ENCODE results near the gene MFSD1. TPM values are rescaled to one million over a fixed set of nuclear protein-coding genes. Genes with fewer than 3 reads are reported as not detected.
A peak's percentile ranks its signal among the peaks of the same experiment; 100 is the strongest.

Gene MFSD1
- total and polyA plus RNA-seq, 5 donors: 21.9 to 50.8 (median 34.9) TPM

GRCh38 chr3:158775426-158776410, 26.1 kb upstream of the MFSD1 start:
- WGBS: 93% methylated on average over 3 of the region's 3 CpGs
- H3K27ac ChIP-seq (ENCODE audit: low read length): peak overlapping the region; percentile 16
- H3K27me3 ChIP-seq (ENCODE audit: control insufficient read depth, insufficient read depth): no peaks in the 10 kb centered on the region
- peaks cover 2% of the 10 kb centered on the region for H3K4me1 ChIP-seq (ENCODE audit: control insufficient read depth, insufficient read depth, low read length)
- ATAC-seq (no peak), DNase-seq (no peak)
- no peaks in the 10 kb centered on the region for H3K9me3 ChIP-seq (ENCODE audit: control insufficient read depth, low read length)
- no peak overlapping the region for H3K4me3 ChIP-seq (ENCODE audit: low read length)
- intact Hi-C loops (cut with DNase I): no loop called here

GRCh38 chr3:158776531-158776930, 25.3 kb upstream of the MFSD1 start:
- intact Hi-C loops (cut with DNase I): no loop called here
- DNase-seq: no peak
- peaks cover 2% of the 10 kb centered on the region for H3K4me1 ChIP-seq (ENCODE audit: control insufficient read depth, insufficient read depth, low read length)
- no peaks in the 10 kb centered on the region for H3K27me3 ChIP-seq (ENCODE audit: control insufficient read depth, insufficient read depth)
- ATAC-seq: no peak
- H3K4me3 ChIP-seq (ENCODE audit: low read length): no peak overlapping the region
- H3K27ac ChIP-seq (ENCODE audit: low read length): no peak overlapping the region
- 82% methylated on average over 7 of the region's 7 CpGs for WGBS
- no peaks in the 10 kb centered on the region for H3K9me3 ChIP-seq (ENCODE audit: control insufficient read depth, low read length)

GRCh38 chr3:158777161-158777873, 24.5 kb upstream of the MFSD1 start:
- intact Hi-C loops (cut with DNase I): no loop called here
- H3K4me3 ChIP-seq (ENCODE audit: low read length): no peak overlapping the region
- H3K4me1 ChIP-seq (ENCODE audit: control insufficient read depth, insufficient read depth, low read length): peaks cover 2% of the 10 kb centered on the region
- 69% methylated on average over 3 of the region's 3 CpGs for WGBS
- DNase-seq: no peak
- no peaks in the 10 kb centered on the region for H3K9me3 ChIP-seq (ENCODE audit: control insufficient read depth, low read length)
- H3K27me3 ChIP-seq (ENCODE audit: control insufficient read depth, insufficient read depth): no peaks in the 10 kb centered on the region
- peak overlapping the region; percentile 8 for H3K27ac ChIP-seq (ENCODE audit: low read length)
- no peak for ATAC-seq

GRCh38 chr3:158780766-158781165, 21.1 kb upstream of the MFSD1 start:
- Histone ChIP-seq H3K27me3 (ENCODE audit: control insufficient read depth, insufficient read depth) (no peaks in the 10 kb centered on the region), H3K9me3 (ENCODE audit: control insufficient read depth, low read length) (no peaks in the 10 kb centered on the region)

GRCh38 chr3:158781191-158781590, 20.7 kb upstream of the MFSD1 start:
- ATAC-seq: peak in 1 of 2 donors; percentile 22
- intact Hi-C loops (cut with DNase I): no loop called here
- H3K4me1 ChIP-seq (ENCODE audit: control insufficient read depth, insufficient read depth, low read length): no peaks in the 10 kb centered on the region
- no peak overlapping the region for H3K27ac ChIP-seq (ENCODE audit: low read length)
- WGBS: 86% methylated on average over 2 of the region's 2 CpGs
- H3K4me3 ChIP-seq (ENCODE audit: low read length): no peak overlapping the region
- no peaks in the 10 kb centered on the region for H3K27me3 ChIP-seq (ENCODE audit: control insufficient read depth, insufficient read depth)
- DNase-seq: no peak
- H3K9me3 ChIP-seq (ENCODE audit: control insufficient read depth, low read length): no peaks in the 10 kb centered on the region

More at GRCh38 chr3:158780766-158781165, 21.1 kb upstream of the MFSD1 start:
- ATAC-seq (peak; percentile 71), DNase-seq (no peak)
- WGBS: 41% methylated on average over 1 of the region's 1 CpG
- intact Hi-C loops (cut with DNase I): no loop called here
- Histone ChIP-seq H3K27ac (ENCODE audit: low read length) (no peak overlapping the region), H3K4me1 (ENCODE audit: control insufficient read depth, insufficient read depth, low read length) (no peaks in the 10 kb centered on the region), H3K4me3 (ENCODE audit: low read length) (no peak overlapping the region)

- Histone ChIP-seq H3K4me1 (ENCODE audit: control insufficient read depth, insufficient read depth, low read length) (no peaks in the 10 kb centered on the region), H3K4me3 (ENCODE audit: low read length) (no peak overlapping the region), H3K27ac (ENCODE audit: low read length) (no peak overlapping the region), H3K9me3 (ENCODE audit: control insufficient read depth, low read length) (no peaks in the 10 kb centered on the region), H3K27me3 (ENCODE audit: control insufficient read depth, insufficient read depth) (no peaks in the 10 kb centered on the region)
- no peak for ATAC-seq
- WGBS: 81% methylated on average over 1 of the region's 1 CpG
- no peak for DNase-seq
- intact Hi-C loops (cut with DNase I): no loop called here
Observed at GRCh38 chr3:158781849-158782248, 20.0 kb upstream of the MFSD1 start.

- 72% methylated on average over 3 of the region's 3 CpGs for WGBS
- H3K27me3 ChIP-seq (ENCODE audit: control insufficient read depth, insufficient read depth): no peaks in the 10 kb centered on the region
- H3K9me3 ChIP-seq (ENCODE audit: control insufficient read depth, low read length): no peaks in the 10 kb centered on the region
- H3K27ac ChIP-seq (ENCODE audit: low read length): no peak overlapping the region
- DNase-seq: no peak
- ATAC-seq: no peak
- intact Hi-C loops (cut with DNase I): no loop called here
- H3K4me1 ChIP-seq (ENCODE audit: control insufficient read depth, insufficient read depth, low read length): no peaks in the 10 kb centered on the region
- H3K4me3 ChIP-seq (ENCODE audit: low read length): no peak overlapping the region
Observed at GRCh38 chr3:158782283-158782989, 19.4 kb upstream of the MFSD1 start.

- H3K4me3 ChIP-seq (ENCODE audit: low read length): no peak overlapping the region
- no peaks in the 10 kb centered on the region for H3K27me3 ChIP-seq (ENCODE audit: control insufficient read depth, insufficient read depth)
- 94% methylated on average over 2 of the region's 2 CpGs for WGBS
- H3K4me1 ChIP-seq (ENCODE audit: control insufficient read depth, insufficient read depth, low read length): no peaks in the 10 kb centered on the region
- ATAC-seq (no peak), DNase-seq (no peak)
- H3K9me3 ChIP-seq (ENCODE audit: control insufficient read depth, low read length): no peaks in the 10 kb centered on the region
- no peak overlapping the region for H3K27ac ChIP-seq (ENCODE audit: low read length)
- intact Hi-C loops (cut with DNase I): no loop called here
Observed at GRCh38 chr3:158783051-158783450, 18.8 kb upstream of the MFSD1 start.

GRCh38 chr3:158785972-158786371, 15.9 kb upstream of the MFSD1 start:
- Histone ChIP-seq H3K27me3 (ENCODE audit: control insufficient read depth, insufficient read depth) (no peaks in the 10 kb centered on the region), H3K27ac (ENCODE audit: low read length) (no peak overlapping the region), H3K9me3 (ENCODE audit: control insufficient read depth, low read length) (no peaks in the 10 kb centered on the region), H3K4me1 (ENCODE audit: control insufficient read depth, insufficient read depth, low read length) (no peaks in the 10 kb centered on the region), H3K4me3 (ENCODE audit: low read length) (no peak overlapping the region)
- intact Hi-C loops (cut with DNase I): no loop called here
- no peak for DNase-seq
- no peak for ATAC-seq
- 89% methylated on average over 3 of the region's 3 CpGs for WGBS

GRCh38 chr3:158788446-158788845, 13.4 kb upstream of the MFSD1 start:
- Histone ChIP-seq H3K4me3 (ENCODE audit: low read length) (no peak overlapping the region), H3K27ac (ENCODE audit: low read length) (no peak overlapping the region), H3K4me1 (ENCODE audit: control insufficient read depth, insufficient read depth, low read length) (no peaks in the 10 kb centered on the region), H3K9me3 (ENCODE audit: control insufficient read depth, low read length) (no peaks in the 10 kb centered on the region), H3K27me3 (ENCODE audit: control insufficient read depth, insufficient read depth) (no peaks in the 10 kb centered on the region)
- DNase-seq: no peak
- 100% methylated on average over 1 of the region's 1 CpG for WGBS
- ATAC-seq: no peak
- intact Hi-C loops (cut with DNase I): no loop called here

- H3K27me3 ChIP-seq (ENCODE audit: control insufficient read depth, insufficient read depth): no peaks in the 10 kb centered on the region
- H3K4me1 ChIP-seq (ENCODE audit: control insufficient read depth, insufficient read depth, low read length): no peaks in the 10 kb centered on the region
- intact Hi-C loops (cut with DNase I): no loop called here
- H3K27ac ChIP-seq (ENCODE audit: low read length): no peak overlapping the region
- 85% methylated on average over 1 of the region's 1 CpG for WGBS
- H3K4me3 ChIP-seq (ENCODE audit: low read length): no peak overlapping the region
- H3K9me3 ChIP-seq (ENCODE audit: control insufficient read depth, low read length): no peaks in the 10 kb centered on the region
- DNase-seq (no peak), ATAC-seq (peak; percentile 52 to 55)
Observed at GRCh38 chr3:158789592-158789991, 12.3 kb upstream of the MFSD1 start.
